HG03045 (cell line): ENCODE measurements around the gene WNK2.

Source experiments
- ATAC-seq: cut with Tn5 transposase; IDR thresholded peaks from one replicate; pipeline ENCODE4 v1.9.1; 2021; ENCODE audit warnings: mild to moderate bottlenecking, moderate library complexity; ENCODE audit not compliant: unreplicated experiment

WNK2 gene

GRCh38 chr9:93263334-93264229 lies 79.6 kb downstream of the WNK2 start:
- ATAC-seq: no peak

- no peak for ATAC-seq
Measured at GRCh38 chr9:93264338-93265125, 80.6 kb downstream of the WNK2 start.

- no peak for ATAC-seq
Measured at GRCh38 chr9:93265301-93265971, 81.5 kb downstream of the WNK2 start.

GRCh38 chr9:93265972-93266371 lies 82.0 kb downstream of the WNK2 start:
- ATAC-seq: no peak

GRCh38 chr9:93266521-93267001 lies 82.6 kb downstream of the WNK2 start:
- ATAC-seq: no peak

- ATAC-seq: no peak
Measured at GRCh38 chr9:93267091-93267541, 83.2 kb downstream of the WNK2 start.

GRCh38 chr9:93267681-93268505 lies 84.0 kb downstream of the WNK2 start:
- no peak for ATAC-seq

- ATAC-seq: no peak
Measured at GRCh38 chr9:93268551-93269314, 84.8 kb downstream of the WNK2 start.

- no peak for ATAC-seq
Measured at GRCh38 chr9:93270976-93271375, 87.0 kb downstream of the WNK2 start.

GRCh38 chr9:93276973-93277372 lies 93.0 kb downstream of the WNK2 start:
- ATAC-seq: no peak

- no peak for ATAC-seq
Measured at GRCh38 chr9:93278144-93278543, 94.2 kb downstream of the WNK2 start.

GRCh38 chr9:93280661-93281259 lies 96.8 kb downstream of the WNK2 start:
- no peak for ATAC-seq

GRCh38 chr9:93286252-93287188 lies 102.6 kb downstream of the WNK2 start:
- ATAC-seq: no peak

GRCh38 chr9:93287189-93287552 lies 103.2 kb downstream of the WNK2 start:
- no peak for ATAC-seq

- no peak for ATAC-seq
Measured at GRCh38 chr9:93287593-93287992, 103.7 kb downstream of the WNK2 start.

- ATAC-seq: no peak
Measured at GRCh38 chr9:93288341-93288740, 104.4 kb downstream of the WNK2 start.

GRCh38 chr9:93288891-93289883 lies 105.2 kb downstream of the WNK2 start:
- ATAC-seq: no peak
